ENCODE data around the gene TUBA1B. TPM values are rescaled to one million over a fixed set of nuclear protein-coding genes. Genes with fewer than 3 reads are reported as not detected.

TUBA1B gene

GRCh38 chr12:49086116-49086515, 45.1 kb downstream of the TUBA1B start:
- Histone ChIP-seq H3K27me3 (ENCODE audit: control insufficient read depth, insufficient read depth, low read length) (peaks cover 10% of the 10 kb centered on the region), H3K4me2 (ENCODE audit: low read length) (no peak overlapping the region), H3K4me3 (ENCODE audit: low read length) (no peak overlapping the region), H3K9me3 (replicated peaks; ENCODE audit: low read length) (no peaks in the 10 kb centered on the region), H3K4me1 (ENCODE audit: control insufficient read depth, insufficient read depth, low read length) (peaks cover 14% of the 10 kb centered on the region), H3K36me3 (ENCODE audit: insufficient read depth, low read length) (no peaks in the 10 kb centered on the region), H3K9ac (ENCODE audit: low read depth, low read length) (no peak overlapping the region)

- no peak overlapping the region for H3K4me3 ChIP-seq (ENCODE audit: low read length)
- H3K4me2 ChIP-seq (ENCODE audit: low read length) = no peak overlapping the region
- H3K4me1 ChIP-seq (ENCODE audit: control insufficient read depth, insufficient read depth, low read length) = peaks cover 7% of the 10 kb centered on the region
- no peak overlapping the region for H3K9ac ChIP-seq (ENCODE audit: low read depth, low read length)
- H3K36me3 ChIP-seq (ENCODE audit: insufficient read depth, low read length) = no peaks in the 10 kb centered on the region
- H3K27me3 ChIP-seq (ENCODE audit: control insufficient read depth, insufficient read depth, low read length) = peaks cover 13% of the 10 kb centered on the region
- H3K9me3 ChIP-seq (replicated peaks; ENCODE audit: low read length) = no peaks in the 10 kb centered on the region
Measured at GRCh38 chr12:49084438-49084837, 46.8 kb downstream of the TUBA1B start.

- Histone ChIP-seq H3K4me2 (ENCODE audit: low read length) (no peak overlapping the region), H3K4me3 (ENCODE audit: low read length) (no peak overlapping the region), H3K27me3 (ENCODE audit: control insufficient read depth, insufficient read depth, low read length) (peaks cover 3% of the 10 kb centered on the region), H3K4me1 (ENCODE audit: control insufficient read depth, insufficient read depth, low read length) (no peaks in the 10 kb centered on the region), H3K9ac (ENCODE audit: low read depth, low read length) (no peak overlapping the region), H3K36me3 (ENCODE audit: insufficient read depth, low read length) (no peaks in the 10 kb centered on the region), H3K9me3 (replicated peaks; ENCODE audit: low read length) (no peaks in the 10 kb centered on the region)
Measured at GRCh38 chr12:49079793-49080192, 51.4 kb downstream of the TUBA1B start.

Small RNAs within 50 kb of the gene (small RNA-seq; reads per million reads assigned to genes)
- not detected for gene RF00019

All from skeletal muscle satellite cell (primary cell).